ENCODE measurements around the gene DMAC2L.

DNA sequence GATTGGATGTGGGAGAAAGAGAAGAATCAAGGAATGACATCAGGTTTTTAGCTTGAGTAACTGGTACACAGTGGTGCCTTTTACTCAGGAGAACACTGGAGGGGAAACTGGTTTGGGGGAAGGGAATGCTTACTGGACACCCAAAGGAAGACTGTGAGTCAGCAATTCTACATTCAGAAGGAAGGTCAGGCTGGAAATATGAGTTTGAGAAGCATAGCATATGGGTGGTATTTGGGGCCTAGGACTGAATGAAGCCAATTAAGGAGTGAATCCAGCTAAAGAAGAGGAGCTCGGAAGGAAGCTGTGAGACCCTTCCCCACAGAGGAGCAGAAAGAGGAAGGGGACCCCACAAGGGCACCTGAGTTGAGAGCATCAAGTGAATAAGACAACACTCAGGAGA, 35.4 kb downstream of the DMAC2L start:
- TF ChIP-seq GABPA (IDR thresholded peaks at IDR 0.05; ENCODE audit: low read depth) (no peak), YY1 (IDR thresholded peaks at IDR 0.05; ENCODE audit: low read depth) (no peak)
- TF ChIP-seq, protein P1, sequence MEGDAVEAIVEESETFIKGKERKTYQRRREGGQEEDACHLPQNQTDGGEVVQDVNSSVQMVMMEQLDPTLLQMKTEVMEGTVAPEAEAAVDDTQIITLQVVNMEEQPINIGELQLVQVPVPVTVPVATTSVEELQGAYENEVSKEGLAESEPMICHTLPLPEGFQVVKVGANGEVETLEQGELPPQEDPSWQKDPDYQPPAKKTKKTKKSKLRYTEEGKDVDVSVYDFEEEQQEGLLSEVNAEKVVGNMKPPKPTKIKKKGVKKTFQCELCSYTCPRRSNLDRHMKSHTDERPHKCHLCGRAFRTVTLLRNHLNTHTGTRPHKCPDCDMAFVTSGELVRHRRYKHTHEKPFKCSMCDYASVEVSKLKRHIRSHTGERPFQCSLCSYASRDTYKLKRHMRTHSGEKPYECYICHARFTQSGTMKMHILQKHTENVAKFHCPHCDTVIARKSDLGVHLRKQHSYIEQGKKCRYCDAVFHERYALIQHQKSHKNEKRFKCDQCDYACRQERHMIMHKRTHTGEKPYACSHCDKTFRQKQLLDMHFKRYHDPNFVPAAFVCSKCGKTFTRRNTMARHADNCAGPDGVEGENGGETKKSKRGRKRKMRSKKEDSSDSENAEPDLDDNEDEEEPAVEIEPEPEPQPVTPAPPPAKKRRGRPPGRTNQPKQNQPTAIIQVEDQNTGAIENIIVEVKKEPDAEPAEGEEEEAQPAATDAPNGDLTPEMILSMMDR (IDR thresholded peaks at IDR 0.05): no peak

Measured in SK-N-SH (cell line).